Fibroblast of skin of back (primary cell): ENCODE measurements around the gene ACKR2.
A peak's percentile ranks its signal among the peaks of the same experiment; 100 is the strongest.

Experiments
- DNase-seq: peaks from one replicate; pipeline ENCODE4 v3.0.0-alpha.2; 2013

ACKR2 gene

DNA sequence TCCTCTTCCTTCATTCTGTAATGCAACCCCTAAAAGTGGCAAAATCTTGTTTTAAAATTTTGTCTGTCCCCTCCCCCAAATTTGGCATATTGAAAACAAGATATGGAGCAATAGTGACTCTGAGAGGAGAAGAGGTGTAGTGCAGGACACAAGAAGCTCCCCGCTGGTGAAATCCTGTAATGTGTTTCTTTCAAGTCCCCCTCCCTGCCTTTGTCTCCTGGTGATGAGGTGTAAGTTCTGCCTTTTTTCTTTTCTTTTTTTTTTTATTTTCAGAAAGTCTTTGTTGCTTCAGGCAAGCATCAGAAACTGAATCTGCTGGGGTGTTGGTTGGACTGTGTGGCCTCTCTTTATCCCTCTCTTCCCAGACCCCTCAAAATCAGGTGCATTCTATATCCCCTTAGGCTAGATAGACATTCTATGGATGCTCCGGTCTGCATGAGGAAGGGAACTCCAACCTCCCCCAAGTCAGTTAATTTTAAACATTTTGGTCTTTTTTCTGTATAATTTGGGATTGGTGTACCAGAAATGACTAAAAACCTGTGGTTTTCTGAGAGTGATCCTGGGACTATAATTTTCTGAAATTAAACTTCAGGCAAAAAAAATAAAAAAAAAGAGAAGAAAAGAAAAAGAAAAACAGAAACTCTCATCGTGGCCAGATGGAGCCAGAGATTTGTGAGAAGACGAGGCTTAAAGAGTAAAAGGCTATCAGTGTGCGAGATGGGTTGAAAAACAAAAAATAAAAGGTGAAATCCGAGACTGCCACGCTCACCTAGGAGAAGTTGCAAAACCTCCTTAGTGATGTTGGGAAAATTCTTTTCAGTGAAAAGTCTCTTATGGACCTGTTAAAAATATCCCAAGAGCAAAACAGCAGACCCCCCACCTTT, 21.4 kb downstream of the ACKR2 start:
- DNase-seq: no peak

DNA sequence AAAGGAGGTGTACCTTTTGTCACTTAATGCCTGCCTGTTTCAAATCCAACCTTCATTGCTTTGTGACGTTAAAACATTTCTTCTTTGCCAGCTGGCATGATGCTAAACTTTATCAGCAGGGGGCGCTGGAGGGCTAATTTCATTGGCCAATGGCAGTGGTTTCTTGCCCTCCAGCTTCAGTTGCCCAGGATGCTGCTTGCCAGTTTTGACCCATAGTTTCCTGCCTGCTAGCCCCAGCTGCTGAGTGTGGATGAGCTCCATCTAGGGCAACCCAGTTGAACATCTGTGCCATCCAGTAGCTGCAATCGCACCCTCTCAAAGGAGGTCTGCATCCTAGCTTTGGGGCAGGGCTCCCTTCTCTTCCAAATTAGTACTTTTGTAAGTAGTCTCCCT, 22.1 kb downstream of the ACKR2 start:
- peak; percentile 47 for DNase-seq

DNA sequence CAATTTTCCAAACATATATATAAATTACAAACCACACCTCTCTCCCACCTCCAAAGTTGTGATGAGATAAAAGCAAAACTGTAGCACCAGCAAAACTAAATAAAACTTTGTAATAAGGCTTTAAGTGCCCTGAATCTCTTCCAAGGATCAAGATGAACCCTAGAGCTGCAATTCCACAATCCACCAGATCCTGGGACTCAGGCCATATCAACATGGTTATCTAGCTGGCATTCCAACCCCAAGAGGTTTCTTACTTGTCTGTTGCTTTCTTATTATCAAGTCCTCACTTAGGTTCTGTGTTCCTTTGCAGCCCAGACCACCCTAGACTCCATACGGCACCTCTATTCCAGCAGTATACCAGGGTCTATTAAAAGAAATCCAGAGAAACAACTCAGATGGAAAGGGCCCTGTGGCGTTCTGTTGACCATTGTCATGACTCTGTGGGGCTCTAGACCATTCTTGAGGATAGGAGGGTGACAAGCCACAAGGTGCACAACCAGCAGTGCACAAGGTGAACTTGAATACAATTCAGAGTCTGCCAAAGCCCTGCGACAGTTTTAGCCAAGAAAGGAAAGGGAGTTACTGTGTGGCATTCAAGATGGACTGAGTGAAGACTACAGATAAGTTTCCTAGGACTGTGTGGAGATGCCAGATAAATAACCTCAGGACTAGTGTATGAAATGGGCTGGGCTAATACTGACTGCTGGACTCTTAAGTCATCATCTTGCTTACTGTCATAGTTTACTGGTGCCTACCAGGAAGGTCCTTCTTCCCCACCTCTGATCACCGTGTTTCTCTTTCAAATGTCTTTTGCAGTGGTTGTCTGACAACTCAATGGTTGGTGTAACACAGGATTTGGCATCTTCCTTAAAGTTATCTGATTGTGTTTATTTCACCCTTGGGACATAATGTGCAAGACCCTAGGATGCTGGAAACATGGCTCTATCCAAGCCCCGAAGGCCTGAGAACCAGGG, 27.2 kb downstream of the ACKR2 start:
- DNase-seq: no peak

GRCh38 chr3:42838571-42838970, 29.3 kb downstream of the ACKR2 start:
- no peak for DNase-seq

- DNase-seq: peak; percentile 65
Measured at GRCh38 chr3:42839616-42840015, 30.4 kb downstream of the ACKR2 start.

DNA sequence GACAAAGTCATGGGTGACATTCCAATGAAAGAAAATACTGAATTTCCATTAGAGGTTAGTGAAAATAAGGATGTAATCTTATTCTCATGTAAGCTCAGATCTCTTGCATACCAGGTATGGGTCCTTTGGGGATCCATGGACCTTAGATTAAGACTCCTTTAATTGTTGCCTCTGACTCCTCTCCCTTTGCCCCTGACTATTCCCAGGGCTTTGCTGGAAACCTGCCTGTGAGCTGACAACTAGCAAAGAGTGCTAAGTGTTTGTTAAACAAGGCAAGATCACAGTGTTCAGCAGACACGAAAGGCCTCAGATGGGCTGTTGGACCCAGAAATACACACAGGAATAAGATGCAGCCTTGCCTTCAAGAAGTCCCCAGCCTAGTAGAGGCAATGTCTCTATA, 32.1 kb downstream of the ACKR2 start:
- no peak for DNase-seq

DNA sequence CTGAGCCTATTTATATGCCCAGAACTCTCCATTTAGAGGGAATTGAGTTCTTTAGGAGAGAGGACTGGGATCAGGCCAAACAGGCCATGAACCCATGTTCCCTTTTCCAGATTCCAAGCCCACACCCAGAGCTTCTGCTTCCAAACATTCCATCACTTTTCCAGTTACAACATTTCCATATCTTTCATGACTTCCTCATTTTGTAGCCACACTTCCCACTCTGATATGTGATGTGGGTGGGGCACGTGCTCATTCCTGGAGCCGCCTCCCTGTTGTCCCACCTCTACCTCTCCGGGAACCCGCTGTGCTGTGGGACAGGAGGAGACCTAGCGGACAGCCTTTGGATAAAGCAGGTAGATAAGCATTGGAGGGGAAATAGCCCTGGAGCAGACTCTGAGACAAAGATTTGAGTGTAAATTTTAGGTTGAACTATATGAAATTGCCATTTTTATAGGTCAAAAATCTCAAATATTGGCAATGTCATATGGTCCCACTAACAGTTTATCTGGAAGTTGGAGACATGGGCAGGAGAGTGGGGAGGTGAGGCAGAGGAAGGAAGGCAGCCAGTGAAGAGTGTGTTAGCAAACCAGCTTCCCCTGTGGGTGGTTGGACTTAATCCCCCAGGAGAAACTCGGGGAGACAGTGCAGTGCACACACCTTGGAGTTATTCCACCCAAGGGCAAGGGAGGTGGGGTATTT, 34.6 kb downstream of the ACKR2 start:
- no peak for DNase-seq

DNA sequence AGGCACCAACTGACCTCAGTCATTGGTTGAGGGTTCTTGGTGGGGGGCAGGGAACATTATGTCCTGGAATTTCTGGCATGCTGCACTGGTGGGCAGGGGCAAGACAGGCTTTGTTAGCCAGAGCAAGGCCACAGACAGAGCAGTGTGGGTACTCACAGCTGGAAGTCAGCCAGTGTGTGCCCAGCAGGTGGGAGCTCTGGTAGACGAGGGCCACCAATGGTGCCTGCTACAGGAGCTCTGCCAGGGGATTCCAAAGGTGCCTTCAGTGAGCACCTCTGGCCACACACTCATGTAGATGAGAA, 35.1 kb downstream of the ACKR2 start:
- DNase-seq: no peak

- DNase-seq: no peak
Measured at GRCh38 chr3:42844815-42845214, 35.6 kb downstream of the ACKR2 start.

DNA sequence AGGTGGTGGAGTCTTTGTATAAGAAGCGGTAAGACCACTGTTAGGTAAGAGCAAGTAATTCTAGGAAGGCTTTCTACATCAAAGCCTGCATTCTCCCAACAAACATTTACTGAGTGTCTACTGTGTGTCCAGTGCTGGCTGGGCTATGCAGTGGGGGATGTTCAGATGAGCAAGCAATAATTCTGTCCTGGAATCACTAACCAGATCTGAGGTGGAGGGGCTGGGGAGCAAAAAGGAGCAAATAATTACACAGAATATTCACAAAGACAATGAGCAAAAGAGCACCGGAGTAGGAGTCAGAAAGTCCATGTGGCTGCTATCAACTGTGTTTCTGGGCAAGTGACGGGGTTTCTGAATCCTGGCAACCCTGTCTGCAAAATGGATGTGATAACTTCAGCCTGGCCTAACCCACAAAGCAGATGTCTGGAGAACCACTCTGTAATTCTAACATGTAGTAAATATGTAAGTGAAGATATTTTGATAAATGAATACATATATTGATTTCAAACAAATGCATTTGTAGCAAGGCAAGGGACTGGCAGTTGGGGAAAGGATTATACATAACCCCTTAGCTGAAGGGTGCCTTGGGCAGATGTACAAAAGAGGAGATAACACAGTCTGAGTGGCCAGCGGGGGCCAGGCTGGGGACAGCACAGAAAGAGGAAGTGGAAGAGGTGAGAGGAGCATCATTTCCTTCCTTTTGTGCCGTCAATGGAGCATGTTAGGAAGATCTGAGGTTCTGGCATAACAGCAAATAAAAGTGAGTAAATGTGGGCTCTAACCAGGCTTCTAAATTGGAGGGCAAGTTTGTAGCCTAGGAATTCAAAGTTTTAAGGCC, 37.7 kb downstream of the ACKR2 start:
- DNase-seq: no peak

- DNase-seq: no peak
Measured at GRCh38 chr3:42847731-42848130, 38.5 kb downstream of the ACKR2 start.

- no peak for DNase-seq
Measured at GRCh38 chr3:42849017-42849416, 39.8 kb downstream of the ACKR2 start.

- DNase-seq: no peak
Measured at GRCh38 chr3:42850263-42850662, 41.0 kb downstream of the ACKR2 start.

- DNase-seq: no peak
Measured at GRCh38 chr3:42851228-42851834, 42.1 kb downstream of the ACKR2 start.

DNA sequence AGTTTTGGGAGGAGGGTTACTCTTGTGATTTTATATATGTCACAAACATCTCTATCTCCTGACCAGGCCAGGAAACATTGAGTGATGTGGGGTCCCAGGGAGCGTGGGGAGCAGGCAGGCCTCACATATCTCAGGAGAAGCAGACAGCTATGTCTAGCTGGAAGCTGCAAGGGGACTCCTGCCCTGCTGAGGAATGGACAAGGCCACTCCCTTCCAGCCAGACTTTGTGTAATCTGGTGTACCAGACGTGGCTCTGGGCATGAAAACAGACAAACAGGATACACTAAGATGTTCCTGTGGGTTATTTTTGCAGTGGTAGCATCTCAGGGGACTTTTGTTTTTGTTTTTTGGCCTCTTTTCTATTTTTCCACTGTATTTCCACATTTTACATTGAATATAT, 43.2 kb downstream of the ACKR2 start:
- DNase-seq: no peak

GRCh38 chr3:42853056-42853455, 43.8 kb downstream of the ACKR2 start:
- DNase-seq: no peak

GRCh38 chr3:42853739-42854302, 44.6 kb downstream of the ACKR2 start:
- DNase-seq: no peak

DNA sequence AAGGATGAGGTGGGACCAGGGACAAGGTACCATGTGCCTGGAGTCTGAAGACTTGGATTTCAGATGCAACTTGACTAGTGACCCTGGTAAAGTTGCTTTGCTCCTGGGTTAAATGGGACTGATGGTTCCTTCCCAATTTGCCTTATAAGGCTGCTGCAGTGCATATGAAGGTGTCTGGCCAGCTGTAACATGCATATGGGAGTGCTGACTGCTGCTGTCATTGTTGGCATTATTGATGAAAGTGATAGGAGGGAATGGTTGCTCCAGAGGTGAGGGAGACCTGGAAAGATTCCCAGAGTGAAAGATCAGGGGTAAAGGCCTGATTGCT, 45.9 kb downstream of the ACKR2 start:
- DNase-seq: no peak

DNA sequence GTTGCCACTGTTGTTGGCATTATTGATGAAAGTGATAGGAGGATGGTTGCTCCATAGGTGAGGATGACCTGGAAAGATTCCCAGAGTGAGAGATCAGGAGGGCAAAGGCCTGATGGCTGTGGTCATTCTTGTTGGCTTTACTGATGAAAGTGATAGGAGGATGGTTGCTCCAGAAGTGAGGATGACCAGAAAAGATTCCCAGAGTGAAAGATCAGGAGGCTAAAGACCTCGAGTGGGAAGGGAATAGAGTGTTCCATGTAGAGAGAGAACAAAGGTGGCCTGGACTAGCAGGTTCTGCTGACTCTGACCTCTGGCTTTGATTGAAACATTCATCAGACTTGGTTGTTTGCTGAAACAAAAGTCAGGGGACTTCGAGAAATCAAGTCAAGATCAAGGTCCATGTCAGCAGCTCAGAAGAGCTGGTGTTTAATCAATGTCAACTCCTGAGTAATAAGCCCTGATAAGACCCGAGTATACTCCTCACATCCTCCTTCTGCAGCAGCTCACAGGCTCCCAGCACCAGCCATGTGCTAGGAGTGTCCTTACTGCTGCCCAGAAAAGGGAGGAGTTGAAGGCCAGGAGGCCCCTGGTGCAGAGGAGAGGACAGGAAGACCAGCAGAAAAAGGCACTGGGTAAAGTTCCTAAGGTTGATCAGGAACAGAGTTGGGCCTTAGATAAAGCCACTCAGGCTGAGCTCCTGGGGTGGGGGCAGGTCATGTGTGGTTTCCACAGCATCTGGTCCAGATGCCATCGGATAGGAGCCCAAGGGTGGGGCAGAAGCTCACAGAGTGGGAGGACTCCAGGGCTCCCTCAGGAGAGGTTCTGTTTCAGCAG, 46.5 kb downstream of the ACKR2 start:
- DNase-seq: no peak

DNA sequence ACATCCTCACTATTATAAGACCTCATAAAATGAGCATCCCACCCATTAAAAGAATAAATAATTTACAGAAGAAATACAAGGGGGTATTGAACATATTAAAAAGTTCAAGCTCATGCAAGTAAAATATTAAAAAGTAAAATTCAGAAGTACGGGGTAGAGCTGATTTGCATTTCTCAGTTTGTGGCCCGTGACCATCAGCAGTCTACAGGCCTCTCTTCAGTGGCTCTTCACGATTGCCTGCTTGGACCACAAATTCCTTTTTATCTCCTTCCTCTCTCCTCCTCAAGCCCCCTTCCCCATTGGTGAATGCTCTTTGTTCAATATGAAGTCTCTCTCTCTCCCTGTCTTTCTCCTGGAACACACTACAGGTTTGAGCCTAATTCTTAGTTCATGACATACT, 47.3 kb downstream of the ACKR2 start:
- DNase-seq: no peak
